ENCODE measurements around the gene PPIG.
"Not testable (repeated sequence)": the region's sequence is repeated elsewhere in the genome, so short reads cannot be mapped to it uniquely, and the experiment has no call there.

The PPIG gene

GRCh38 chr2:169571571-169571970, 12.6 kb upstream of the PPIG start:
- no peaks in the 10 kb centered on the region for H3K36me3 ChIP-seq (ENCODE audit: control insufficient read depth in 2 of 2, insufficient read depth in 2 of 2, low read length in 2 of 2)
- no peak overlapping the region for H3K27ac ChIP-seq (ENCODE audit: low read length)
- H3K9ac ChIP-seq (ENCODE audit: low read length in 2 of 2): no peak overlapping the region
- no peak overlapping the region for H3K4me3 ChIP-seq (ENCODE audit: low read length in 2 of 2)
- peaks cover 6% of the 10 kb centered on the region for H3K4me1 ChIP-seq (ENCODE audit: control insufficient read depth, insufficient read depth, low read length)
- no peaks in the 10 kb centered on the region for H3K27me3 ChIP-seq (ENCODE audit: control insufficient read depth in 1 of 2, insufficient read depth in 2 of 2, low read length in 2 of 2)
- no peaks in the 10 kb centered on the region for H3K9me3 ChIP-seq (ENCODE audit: control insufficient read depth in 2 of 2, low read length in 2 of 2)

- no peaks in the 10 kb centered on the region for H3K27me3 ChIP-seq (ENCODE audit: control insufficient read depth in 1 of 2, insufficient read depth in 2 of 2, low read length in 2 of 2)
- no peaks in the 10 kb centered on the region for H3K36me3 ChIP-seq (ENCODE audit: control insufficient read depth in 2 of 2, insufficient read depth in 2 of 2, low read length in 2 of 2)
- H3K9ac ChIP-seq (ENCODE audit: low read length in 2 of 2): no peak overlapping the region
- peaks cover 6% of the 10 kb centered on the region for H3K4me1 ChIP-seq (ENCODE audit: control insufficient read depth, insufficient read depth, low read length)
- H3K4me3 ChIP-seq (ENCODE audit: low read length in 2 of 2): no peak overlapping the region
- H3K27ac ChIP-seq (ENCODE audit: low read length): no peak overlapping the region
- H3K9me3 ChIP-seq (ENCODE audit: control insufficient read depth in 2 of 2, low read length in 2 of 2): no peaks in the 10 kb centered on the region
Measured at GRCh38 chr2:169572189-169572588, 12.0 kb upstream of the PPIG start.

- H3K27me3 ChIP-seq (ENCODE audit: control insufficient read depth in 1 of 2, insufficient read depth in 2 of 2, low read length in 2 of 2): no peaks in the 10 kb centered on the region
- peak overlapping the region; percentile 94 for H3K4me3 ChIP-seq (ENCODE audit: low read length in 2 of 2)
- no peaks in the 10 kb centered on the region for H3K36me3 ChIP-seq (ENCODE audit: control insufficient read depth in 2 of 2, insufficient read depth in 2 of 2, low read length in 2 of 2)
- H3K4me1 ChIP-seq (ENCODE audit: control insufficient read depth, insufficient read depth, low read length): peaks cover 6% of the 10 kb centered on the region
- H3K9ac ChIP-seq (ENCODE audit: low read length in 2 of 2): peak overlapping the region; percentile 75 to 84
- H3K9me3 ChIP-seq (ENCODE audit: control insufficient read depth in 2 of 2, low read length in 2 of 2): no peaks in the 10 kb centered on the region
- H3K27ac ChIP-seq (ENCODE audit: low read length): no peak overlapping the region
Measured at GRCh38 chr2:169572821-169573159, 11.4 kb upstream of the PPIG start.

- Histone ChIP-seq H3K27ac (ENCODE audit: low read length) (peak within 1 kb of the TSS; percentile 31), H3K27me3 (ENCODE audit: control insufficient read depth in 1 of 2, insufficient read depth in 2 of 2, low read length in 2 of 2) (no peaks in the 10 kb centered on the region), H3K9me3 (ENCODE audit: control insufficient read depth in 2 of 2, low read length in 2 of 2) (no peaks in the 10 kb centered on the region), H3K36me3 (ENCODE audit: control insufficient read depth in 2 of 2, insufficient read depth in 2 of 2, low read length in 2 of 2) (no peaks in the 10 kb centered on the region), H3K9ac (ENCODE audit: low read length in 2 of 2) (peak within 1 kb of the TSS; percentile 75 to 84), H3K4me3 (ENCODE audit: low read length in 2 of 2) (peak within 1 kb of the TSS; percentile 94), H3K4me1 (ENCODE audit: control insufficient read depth, insufficient read depth, low read length) (peaks cover 6% of the 10 kb centered on the region)
Measured at GRCh38 chr2:169573160-169573973, 10.8 kb upstream of the PPIG start, which contains the start of gene FASTKD1. TSS of gene FASTKD1 (minus strand) at chr2:169573865. CDS start at chr2:169572029, 1,836 bp downstream.

- Histone ChIP-seq H3K9me3 (ENCODE audit: control insufficient read depth in 2 of 2, low read length in 2 of 2) (no peaks in the 10 kb centered on the region), H3K4me3 (ENCODE audit: low read length in 2 of 2) (peak overlapping the region; percentile 94), H3K9ac (ENCODE audit: low read length in 2 of 2) (peak overlapping the region; percentile 75 to 84), H3K36me3 (ENCODE audit: control insufficient read depth in 2 of 2, insufficient read depth in 2 of 2, low read length in 2 of 2) (no peaks in the 10 kb centered on the region), H3K27me3 (ENCODE audit: control insufficient read depth in 1 of 2, insufficient read depth in 2 of 2, low read length in 2 of 2) (no peaks in the 10 kb centered on the region), H3K4me1 (ENCODE audit: control insufficient read depth, insufficient read depth, low read length) (peaks cover 6% of the 10 kb centered on the region), H3K27ac (ENCODE audit: low read length) (no peak overlapping the region)
Measured at GRCh38 chr2:169573974-169574299, 10.2 kb upstream of the PPIG start.

DNA sequence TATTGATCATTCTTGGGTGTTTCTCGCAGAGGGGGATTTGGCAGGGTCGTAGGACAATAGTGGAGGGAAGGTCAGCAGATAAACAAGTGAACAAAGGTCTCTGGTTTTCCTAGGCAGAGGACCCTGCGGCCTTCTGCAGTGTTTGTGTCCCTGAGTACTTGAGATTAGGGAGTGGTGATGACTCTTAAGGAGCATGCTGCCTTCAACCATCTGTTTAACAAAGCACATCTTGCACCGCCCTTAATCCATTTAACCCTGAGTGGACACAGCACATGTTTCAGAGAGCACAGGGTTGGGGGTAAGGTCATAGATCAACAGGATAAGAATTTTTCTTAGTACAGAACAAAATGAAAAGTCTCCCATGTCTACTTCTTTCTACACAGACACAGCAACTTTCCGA, 9.6 kb upstream of the PPIG start:
- not testable (repeated sequence) for H3K4me1 ChIP-seq (ENCODE audit: control insufficient read depth, insufficient read depth, low read length); H3K9me3 ChIP-seq (ENCODE audit: control insufficient read depth in 2 of 2, low read length in 2 of 2); H3K27ac ChIP-seq (ENCODE audit: low read length); H3K36me3 ChIP-seq (ENCODE audit: control insufficient read depth in 2 of 2, insufficient read depth in 2 of 2, low read length in 2 of 2); H3K4me3 ChIP-seq (ENCODE audit: low read length in 2 of 2); H3K27me3 ChIP-seq (ENCODE audit: control insufficient read depth in 1 of 2, insufficient read depth in 2 of 2, low read length in 2 of 2); H3K9ac ChIP-seq (ENCODE audit: low read length in 2 of 2)

- not testable (repeated sequence) for H3K9ac ChIP-seq (ENCODE audit: low read length in 2 of 2); H3K4me1 ChIP-seq (ENCODE audit: control insufficient read depth, insufficient read depth, low read length); H3K27ac ChIP-seq (ENCODE audit: low read length); H3K36me3 ChIP-seq (ENCODE audit: control insufficient read depth in 2 of 2, insufficient read depth in 2 of 2, low read length in 2 of 2); H3K27me3 ChIP-seq (ENCODE audit: control insufficient read depth in 1 of 2, insufficient read depth in 2 of 2, low read length in 2 of 2); H3K4me3 ChIP-seq (ENCODE audit: low read length in 2 of 2); H3K9me3 ChIP-seq (ENCODE audit: control insufficient read depth in 2 of 2, low read length in 2 of 2)
Measured at GRCh38 chr2:169575264-169575663, 8.9 kb upstream of the PPIG start.

- no peaks in the 10 kb centered on the region for H3K36me3 ChIP-seq (ENCODE audit: control insufficient read depth in 2 of 2, insufficient read depth in 2 of 2, low read length in 2 of 2)
- H3K4me3 ChIP-seq (ENCODE audit: low read length in 2 of 2): no peak overlapping the region
- no peaks in the 10 kb centered on the region for H3K27me3 ChIP-seq (ENCODE audit: control insufficient read depth in 1 of 2, insufficient read depth in 2 of 2, low read length in 2 of 2)
- no peak overlapping the region for H3K27ac ChIP-seq (ENCODE audit: low read length)
- H3K9ac ChIP-seq (ENCODE audit: low read length in 2 of 2): no peak overlapping the region
- H3K4me1 ChIP-seq (ENCODE audit: control insufficient read depth, insufficient read depth, low read length): no peaks in the 10 kb centered on the region
- H3K9me3 ChIP-seq (ENCODE audit: control insufficient read depth in 2 of 2, low read length in 2 of 2): no peaks in the 10 kb centered on the region
Measured at GRCh38 chr2:169579044-169579443, 5.1 kb upstream of the PPIG start.

DNA sequence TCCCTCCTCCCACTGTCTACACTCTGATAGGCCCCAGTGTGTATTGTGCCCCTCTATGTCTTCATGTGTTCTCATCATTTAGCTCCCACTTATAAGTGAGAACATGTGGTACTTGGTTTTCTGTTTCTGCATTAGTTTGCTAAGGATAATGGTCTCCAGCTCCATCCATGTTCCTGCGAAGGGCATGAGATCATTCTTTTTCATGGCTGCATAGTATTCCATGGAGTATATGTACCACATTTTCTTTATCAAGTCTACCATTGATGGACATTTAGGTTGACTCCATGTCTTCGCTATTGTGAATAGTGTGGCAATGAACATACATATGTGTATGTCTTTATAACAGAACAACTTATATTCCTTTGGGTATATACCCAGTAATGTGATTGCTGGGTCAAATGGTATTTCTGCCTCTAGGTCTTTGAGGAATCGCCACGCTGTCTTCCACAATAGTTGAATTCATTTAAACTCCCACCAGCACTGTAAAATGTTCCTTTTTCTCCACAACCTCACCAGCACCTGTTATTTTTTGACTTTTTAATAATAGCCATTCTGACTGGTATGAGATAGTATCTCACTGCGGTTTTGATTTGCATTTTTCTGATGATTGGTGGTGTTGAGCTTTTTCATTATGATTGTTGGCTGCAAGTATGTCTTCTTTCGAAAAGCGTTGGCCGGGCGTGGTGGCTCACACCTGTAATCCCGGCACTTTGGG, 1.4 kb upstream of the PPIG start:
- H3K9ac ChIP-seq (ENCODE audit: low read length in 2 of 2); H3K4me3 ChIP-seq (ENCODE audit: low read length in 2 of 2); H3K27me3 ChIP-seq (ENCODE audit: control insufficient read depth in 1 of 2, insufficient read depth in 2 of 2, low read length in 2 of 2); H3K36me3 ChIP-seq (ENCODE audit: control insufficient read depth in 2 of 2, insufficient read depth in 2 of 2, low read length in 2 of 2); H3K4me1 ChIP-seq (ENCODE audit: control insufficient read depth, insufficient read depth, low read length); H3K9me3 ChIP-seq (ENCODE audit: control insufficient read depth in 2 of 2, low read length in 2 of 2); H3K27ac ChIP-seq (ENCODE audit: low read length): not testable (repeated sequence)

DNA sequence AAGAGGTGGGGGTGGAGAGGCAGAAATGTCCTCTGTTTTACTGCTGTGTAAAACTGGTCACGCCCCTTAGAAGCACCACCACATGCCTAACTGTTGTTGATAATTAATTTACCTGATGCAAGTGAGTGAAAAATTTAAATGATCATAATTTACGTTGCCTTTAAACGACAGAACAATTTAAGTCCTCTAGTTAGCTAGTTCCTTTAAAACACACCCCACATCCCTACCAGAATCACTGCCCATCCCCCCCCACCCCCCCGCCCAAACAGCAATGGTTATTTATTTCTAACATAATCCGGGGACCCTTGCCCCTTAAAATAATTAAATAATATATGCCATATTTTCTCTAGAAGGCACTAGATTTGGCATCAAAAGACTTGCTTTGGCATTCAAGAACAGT, 633 bp upstream of the PPIG start:
- Histone ChIP-seq H3K27ac (ENCODE audit: low read length) (peak overlapping the region; percentile 99), H3K36me3 (ENCODE audit: control insufficient read depth in 2 of 2, insufficient read depth in 2 of 2, low read length in 2 of 2) (no peaks in the 10 kb centered on the region), H3K4me1 (ENCODE audit: control insufficient read depth, insufficient read depth, low read length) (peaks cover 8% of the 10 kb centered on the region), H3K27me3 (ENCODE audit: control insufficient read depth in 1 of 2, insufficient read depth in 2 of 2, low read length in 2 of 2) (no peaks in the 10 kb centered on the region), H3K4me3 (ENCODE audit: low read length in 2 of 2) (peak overlapping the region; percentile 99 to 100), H3K9ac (ENCODE audit: low read length in 2 of 2) (no peak overlapping the region), H3K9me3 (ENCODE audit: control insufficient read depth in 2 of 2, low read length in 2 of 2) (no peaks in the 10 kb centered on the region)

DNA sequence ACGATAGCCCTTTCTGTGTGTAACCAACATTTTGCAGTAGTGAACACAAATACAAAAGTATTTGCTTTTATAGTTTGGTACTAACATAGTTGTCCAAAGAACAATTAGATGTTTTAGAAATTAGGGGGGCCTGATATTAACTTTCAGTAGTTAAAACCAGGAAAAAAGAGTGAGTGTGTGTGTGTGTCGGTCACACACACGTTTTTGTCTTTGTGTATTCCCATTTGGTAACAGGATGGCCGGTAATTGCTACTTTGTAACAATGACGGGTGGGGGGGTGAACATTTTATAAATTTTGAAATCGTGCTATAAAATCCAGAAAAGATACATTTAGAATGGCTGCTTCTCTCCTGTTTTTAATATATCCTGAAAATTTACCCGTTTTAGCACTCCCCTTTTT, 1.5 kb downstream of the PPIG start:
- Histone ChIP-seq H3K4me1 (ENCODE audit: control insufficient read depth, insufficient read depth, low read length) (peaks cover 8% of the 10 kb centered on the region), H3K36me3 (ENCODE audit: control insufficient read depth in 2 of 2, insufficient read depth in 2 of 2, low read length in 2 of 2) (no peaks in the 10 kb centered on the region), H3K9ac (ENCODE audit: low read length in 2 of 2) (peak overlapping the region in 1 of 2 donors; percentile 100), H3K9me3 (ENCODE audit: control insufficient read depth in 2 of 2, low read length in 2 of 2) (no peaks in the 10 kb centered on the region), H3K27ac (ENCODE audit: low read length) (no peak overlapping the region), H3K27me3 (ENCODE audit: control insufficient read depth in 1 of 2, insufficient read depth in 2 of 2, low read length in 2 of 2) (no peaks in the 10 kb centered on the region), H3K4me3 (ENCODE audit: low read length in 2 of 2) (peak overlapping the region; percentile 99 to 100)
